GM12864 (cell line): ENCODE measurements around the gene ADH6.

ENCODE experiments used
- DNase-seq: peaks from one replicate; pipeline ENCODE4 v3.0.0-alpha.2; 2011; ENCODE audit warnings: low read depth
- H3K4me3 ChIP-seq: 2 replicates; pipeline ENCODE4 v1.5.1; 2011; ENCODE audit warnings: mild to moderate bottlenecking, low read depth, low read length, control low read depth
- TF ChIP-seq, protein P1 (sequence below): IDR thresholded peaks from 2 replicates; pipeline ENCODE4 v1.5.1; 2011; ENCODE audit warnings: low read depth, mild to moderate bottlenecking, moderate library complexity, low read length, control low read depth, inconsistent platforms; ENCODE audit errors: missing control alignments

ADH6 gene

DNA sequence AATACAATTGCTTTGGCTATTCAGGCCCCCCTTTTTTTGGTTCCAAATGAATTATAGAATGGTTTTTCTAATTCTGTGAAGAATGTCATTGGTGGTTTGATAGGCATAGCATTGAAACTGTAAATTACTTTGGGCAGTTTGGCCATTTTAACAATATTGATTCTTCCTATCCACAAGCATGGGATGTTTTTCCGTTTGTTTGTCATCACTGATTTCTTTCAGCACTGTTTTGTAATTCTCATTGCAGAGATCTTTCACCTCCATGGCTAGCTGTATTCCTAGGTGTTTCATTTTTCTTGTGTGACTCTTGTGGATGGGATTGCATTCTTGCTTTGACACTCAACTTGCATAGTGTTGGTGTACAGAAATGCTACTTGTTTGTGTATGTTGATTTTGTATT is 33.0 kb downstream of the ADH6 start:
- TF ChIP-seq, protein P1, sequence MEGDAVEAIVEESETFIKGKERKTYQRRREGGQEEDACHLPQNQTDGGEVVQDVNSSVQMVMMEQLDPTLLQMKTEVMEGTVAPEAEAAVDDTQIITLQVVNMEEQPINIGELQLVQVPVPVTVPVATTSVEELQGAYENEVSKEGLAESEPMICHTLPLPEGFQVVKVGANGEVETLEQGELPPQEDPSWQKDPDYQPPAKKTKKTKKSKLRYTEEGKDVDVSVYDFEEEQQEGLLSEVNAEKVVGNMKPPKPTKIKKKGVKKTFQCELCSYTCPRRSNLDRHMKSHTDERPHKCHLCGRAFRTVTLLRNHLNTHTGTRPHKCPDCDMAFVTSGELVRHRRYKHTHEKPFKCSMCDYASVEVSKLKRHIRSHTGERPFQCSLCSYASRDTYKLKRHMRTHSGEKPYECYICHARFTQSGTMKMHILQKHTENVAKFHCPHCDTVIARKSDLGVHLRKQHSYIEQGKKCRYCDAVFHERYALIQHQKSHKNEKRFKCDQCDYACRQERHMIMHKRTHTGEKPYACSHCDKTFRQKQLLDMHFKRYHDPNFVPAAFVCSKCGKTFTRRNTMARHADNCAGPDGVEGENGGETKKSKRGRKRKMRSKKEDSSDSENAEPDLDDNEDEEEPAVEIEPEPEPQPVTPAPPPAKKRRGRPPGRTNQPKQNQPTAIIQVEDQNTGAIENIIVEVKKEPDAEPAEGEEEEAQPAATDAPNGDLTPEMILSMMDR, result no peak
- no peak for DNase-seq
- H3K4me3 ChIP-seq, result no peak overlapping the region

DNA sequence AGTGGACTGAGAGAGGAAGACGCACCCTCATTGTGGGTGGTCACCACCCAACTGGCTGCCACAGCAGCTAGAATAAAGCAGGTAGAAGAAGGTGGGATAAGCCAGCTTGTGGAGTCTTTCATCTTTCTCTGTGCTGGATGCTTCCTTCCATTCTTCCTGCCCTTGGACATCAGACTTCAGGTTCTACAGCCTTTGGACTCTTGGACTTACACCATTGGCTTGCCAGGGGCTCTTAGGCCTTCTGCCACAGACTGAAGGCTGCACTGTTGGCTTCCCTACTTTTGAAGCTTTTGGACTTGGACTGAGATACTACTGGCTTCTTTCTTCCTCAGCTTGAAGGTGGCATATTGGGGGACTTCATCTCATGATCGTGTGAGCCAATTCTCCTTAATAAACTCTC is 33.5 kb downstream of the ADH6 start:
- DNase-seq, result no peak
- no peak overlapping the region for H3K4me3 ChIP-seq
- TF ChIP-seq, protein P1, result no peak

DNA sequence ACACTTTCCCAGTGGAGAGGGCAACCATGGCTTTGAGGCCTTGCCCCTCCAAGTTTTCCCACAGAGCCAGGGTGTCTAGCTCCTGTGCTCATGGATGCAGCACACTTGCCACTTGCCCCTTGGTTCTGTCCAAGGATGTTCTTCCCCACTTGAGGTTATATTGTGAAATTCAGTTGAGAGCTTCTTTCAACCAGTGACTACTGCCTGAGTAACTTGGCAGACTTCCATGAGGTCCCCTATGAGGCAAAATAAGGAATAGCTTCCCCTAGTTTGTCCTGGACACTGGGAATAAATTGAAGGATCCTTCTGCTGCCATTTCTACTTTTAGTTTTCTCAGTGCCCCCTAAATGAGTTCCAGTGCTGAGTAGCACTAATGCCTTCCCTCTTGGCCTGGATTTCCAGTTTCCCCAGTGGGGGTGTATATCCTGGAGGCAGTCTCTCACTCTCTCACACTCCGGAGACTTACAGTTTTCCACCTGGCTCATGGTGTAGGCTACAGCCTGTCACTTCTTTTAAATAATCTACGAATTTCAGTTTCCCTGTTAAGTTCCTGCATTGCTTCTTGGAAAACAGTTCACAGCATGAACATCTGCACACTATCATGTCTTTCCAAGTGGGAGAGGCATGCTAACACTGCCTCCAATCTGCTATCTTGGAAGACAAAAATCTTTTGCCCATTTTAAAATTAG is 38.5 kb downstream of the ADH6 start:
- no peak for DNase-seq
- no peak overlapping the region for H3K4me3 ChIP-seq
- TF ChIP-seq, protein P1, result no peak

DNA sequence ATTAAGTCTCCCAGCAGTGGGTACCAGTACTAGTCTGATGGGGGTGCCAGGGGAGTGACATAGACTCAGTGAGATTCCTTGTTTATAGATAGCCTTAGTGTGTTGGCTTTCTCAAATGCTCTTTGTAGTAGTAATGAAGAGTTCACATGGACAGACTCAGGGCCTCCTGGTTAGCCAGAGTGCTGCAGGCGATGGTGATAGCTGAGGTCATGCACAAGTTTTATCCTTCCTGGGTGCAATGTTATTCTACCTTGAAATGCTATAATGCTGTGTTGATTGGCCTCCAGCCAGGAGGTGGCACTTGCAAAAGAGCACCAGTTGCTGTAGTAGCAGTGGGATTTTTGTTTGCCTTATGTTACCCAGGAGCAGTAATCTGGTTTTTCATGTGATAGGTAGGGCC is 39.4 kb downstream of the ADH6 start:
- no peak overlapping the region for H3K4me3 ChIP-seq
- TF ChIP-seq, protein P1, result no peak
- DNase-seq, result no peak

DNA sequence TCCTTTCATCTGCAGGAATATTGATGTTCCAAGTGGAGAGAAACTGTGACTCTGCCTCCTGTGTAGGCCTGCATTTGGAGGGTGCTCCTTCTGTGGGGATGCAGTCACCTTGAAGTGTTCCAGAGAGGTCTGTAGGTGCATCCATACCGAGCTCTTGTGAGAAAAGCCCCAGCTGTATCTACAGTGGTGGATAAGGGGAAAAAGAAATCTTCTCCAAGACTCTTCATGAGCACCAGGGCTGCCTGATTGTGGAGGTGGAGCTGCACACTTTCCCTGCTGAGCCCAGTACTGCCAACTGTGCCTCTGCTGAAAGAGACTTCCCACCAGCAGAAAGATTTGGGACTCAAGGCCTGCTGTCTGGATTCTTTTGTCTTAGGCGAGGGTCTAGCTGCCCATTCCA is 39.9 kb downstream of the ADH6 start:
- DNase-seq, result no peak
- TF ChIP-seq, protein P1, result no peak
- no peak overlapping the region for H3K4me3 ChIP-seq

DNA sequence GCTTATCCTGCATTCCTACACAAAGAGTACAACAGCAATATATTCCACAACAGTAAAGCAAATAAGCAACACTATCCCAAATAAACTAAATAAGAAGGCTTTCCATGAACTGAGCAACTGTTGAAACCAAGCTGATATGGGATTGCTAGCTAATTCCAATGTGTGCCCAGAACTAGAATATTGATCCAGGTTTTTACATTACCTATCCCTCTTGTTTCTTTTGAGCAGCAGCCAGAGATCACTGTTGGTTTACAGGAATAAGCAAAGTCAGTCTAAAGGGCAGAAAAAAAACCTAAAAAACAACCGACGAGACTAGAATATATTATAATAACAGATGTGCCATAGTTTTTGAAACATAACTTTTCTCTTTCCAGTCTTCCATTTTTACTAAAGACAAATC is 52.5 kb downstream of the ADH6 start:
- TF ChIP-seq, protein P1, result no peak
- DNase-seq, result no peak
- no peak overlapping the region for H3K4me3 ChIP-seq

DNA sequence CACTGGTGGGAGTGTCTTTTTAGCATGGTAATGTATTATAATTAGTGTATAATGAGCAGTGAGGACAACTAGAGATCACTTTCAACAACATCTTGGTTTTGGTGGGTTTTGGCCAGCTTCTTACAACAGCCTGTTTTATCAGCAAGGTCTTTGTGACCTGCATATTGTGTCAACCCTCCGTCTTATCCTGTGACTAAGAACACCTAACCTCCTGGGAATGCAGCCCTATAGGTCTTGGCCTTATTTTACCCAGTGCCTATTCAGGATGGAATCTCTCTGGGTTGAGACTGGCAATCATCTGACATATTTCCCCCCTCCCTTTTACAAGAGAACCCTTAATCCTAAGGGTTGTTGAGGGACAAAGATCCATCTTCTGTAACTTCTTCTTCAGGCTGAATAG is 53.1 kb downstream of the ADH6 start:
- H3K4me3 ChIP-seq, result no peak overlapping the region
- TF ChIP-seq, protein P1, result no peak
- DNase-seq, result no peak
